Measurements from ENCODE around the gene MCEMP1.

DNA sequence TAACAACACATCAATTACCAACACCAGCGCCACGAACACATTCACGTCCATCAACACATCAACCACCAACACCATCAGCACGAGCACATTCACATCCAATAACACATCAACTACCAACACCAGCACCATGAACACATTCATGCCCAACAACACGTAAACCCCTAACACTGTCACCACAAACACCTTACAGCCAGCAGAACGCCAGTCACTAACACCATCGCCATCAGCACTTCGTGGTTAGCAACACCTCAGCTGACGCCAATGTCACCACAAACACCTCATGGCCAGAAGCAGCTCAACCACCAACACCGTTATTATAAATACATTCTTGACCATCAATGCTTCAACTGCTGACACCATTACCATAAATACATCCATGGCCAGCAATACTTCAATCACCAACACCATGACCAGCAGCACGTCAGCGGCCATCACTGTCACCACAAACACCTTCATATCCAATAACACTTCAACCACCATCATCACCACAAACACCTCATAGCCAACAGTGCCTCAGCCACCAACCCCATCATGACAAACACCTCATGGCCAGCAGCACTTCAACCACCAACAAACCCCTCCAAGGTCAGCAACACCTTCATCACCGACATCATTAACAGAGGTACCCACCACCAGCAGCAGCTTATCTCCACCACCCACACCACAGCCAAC, 15.7 kb downstream of the MCEMP1 start:
- TF ChIP-seq, protein P1, sequence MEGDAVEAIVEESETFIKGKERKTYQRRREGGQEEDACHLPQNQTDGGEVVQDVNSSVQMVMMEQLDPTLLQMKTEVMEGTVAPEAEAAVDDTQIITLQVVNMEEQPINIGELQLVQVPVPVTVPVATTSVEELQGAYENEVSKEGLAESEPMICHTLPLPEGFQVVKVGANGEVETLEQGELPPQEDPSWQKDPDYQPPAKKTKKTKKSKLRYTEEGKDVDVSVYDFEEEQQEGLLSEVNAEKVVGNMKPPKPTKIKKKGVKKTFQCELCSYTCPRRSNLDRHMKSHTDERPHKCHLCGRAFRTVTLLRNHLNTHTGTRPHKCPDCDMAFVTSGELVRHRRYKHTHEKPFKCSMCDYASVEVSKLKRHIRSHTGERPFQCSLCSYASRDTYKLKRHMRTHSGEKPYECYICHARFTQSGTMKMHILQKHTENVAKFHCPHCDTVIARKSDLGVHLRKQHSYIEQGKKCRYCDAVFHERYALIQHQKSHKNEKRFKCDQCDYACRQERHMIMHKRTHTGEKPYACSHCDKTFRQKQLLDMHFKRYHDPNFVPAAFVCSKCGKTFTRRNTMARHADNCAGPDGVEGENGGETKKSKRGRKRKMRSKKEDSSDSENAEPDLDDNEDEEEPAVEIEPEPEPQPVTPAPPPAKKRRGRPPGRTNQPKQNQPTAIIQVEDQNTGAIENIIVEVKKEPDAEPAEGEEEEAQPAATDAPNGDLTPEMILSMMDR (IDR thresholded peaks at IDR 0.05): no peak
- no peak for TF ChIP-seq POLR2A (IDR thresholded peaks at IDR 0.05)
